CD14-positive monocyte (primary cell): ENCODE results near the gene ALDH16A1. TPM values are rescaled to one million over a fixed set of nuclear protein-coding genes. Genes with fewer than 3 reads are reported as not detected.

ENCODE experiments used
- DNase-seq, 3 donors: peaks; one replicate each; pipeline ENCODE4 v3.0.0-alpha.2; 2011 to 2022
- H2AFZ ChIP-seq: 2 replicates; pipeline ENCODE4 v1.6.0; 2012; ENCODE audit warnings: mild to moderate bottlenecking, low read depth, low read length, inconsistent platforms; ENCODE audit not compliant: insufficient read depth, poor library complexity, severe bottlenecking
- H3K27ac ChIP-seq, 2 donors: 1 replicate in 1 of 2; 2 replicates in 1 of 2; pipeline ENCODE4 v1.5.1; 2012 to 2013; ENCODE audit warnings: low read length in 2 of 2, control low read depth in 1 of 2, inconsistent platforms in 1 of 2, low read depth in 1 of 2, mild to moderate bottlenecking in 1 of 2
- H3K27me3 ChIP-seq, 2 donors: one replicate each; pipeline versions ENCODE4 v1.6.0 to v1.6.1; 2011 to 2013; ENCODE audit warnings: low read length in 2 of 2; ENCODE audit not compliant: control insufficient read depth in 2 of 2, insufficient read depth in 2 of 2
- H3K36me3 ChIP-seq, 2 donors: replicated peaks in 1 of 2; 1 replicate in 1 of 2; 2 replicates in 1 of 2; pipeline versions ENCODE4 v1.5.1 to v1.6.1; 2012 to 2013; ENCODE audit warnings: low read length in 2 of 2, control low read depth in 1 of 2, inconsistent platforms in 1 of 2, mild to moderate bottlenecking in 1 of 2; ENCODE audit not compliant: insufficient read depth in 2 of 2, control insufficient read depth in 1 of 2
- H3K4me1 ChIP-seq, 2 donors: 1 replicate in 1 of 2; 2 replicates in 1 of 2; pipeline versions ENCODE4 v1.5.1 to v1.6.1; 2012 to 2013; ENCODE audit warnings: low read length in 2 of 2, control low read depth in 1 of 2, inconsistent platforms in 1 of 2, mild to moderate bottlenecking in 1 of 2, moderate library complexity in 1 of 2; ENCODE audit not compliant: insufficient read depth in 2 of 2, control insufficient read depth in 1 of 2
- H3K4me2 ChIP-seq: replicated peaks from 2 replicates; pipeline ENCODE3; 2012; ENCODE audit warnings: low read length, moderate library complexity, mild to moderate bottlenecking; ENCODE audit not compliant: poor library complexity, severe bottlenecking; ENCODE audit errors: extremely low read depth
- H3K4me3 ChIP-seq, 3 experiments: fragments of 200-600 bp in 1 of 3; sonication (generic) in 1 of 3; replicated peaks in 1 of 3; 1 replicate in 2 of 3; 2 replicates in 1 of 3; pipeline ENCODE4 v1.5.1; 2011 to 2013; ENCODE audit warnings: low read length in 3 of 3, mild to moderate bottlenecking in 3 of 3, control low read depth in 2 of 3, low read depth in 2 of 3, inconsistent platforms in 1 of 3, moderate library complexity in 1 of 3
- H3K79me2 ChIP-seq: 2 replicates; pipeline ENCODE4 v1.6.0; 2012; ENCODE audit warnings: mild to moderate bottlenecking, control low read depth, inconsistent platforms, low read length, moderate library complexity; ENCODE audit not compliant: insufficient read depth
- H3K9ac ChIP-seq: 2 replicates; pipeline ENCODE4 v1.6.0; 2017; ENCODE audit warnings: low read length, mild to moderate bottlenecking; ENCODE audit not compliant: insufficient read depth, poor library complexity, severe bottlenecking
- H3K9me3 ChIP-seq, 2 donors: replicated peaks in 1 of 2; 1 replicate in 1 of 2; 2 replicates in 1 of 2; pipeline versions ENCODE4 v1.5.1 to v1.6.1; 2012 to 2013; ENCODE audit warnings: low read length in 2 of 2, control low read depth in 1 of 2; ENCODE audit not compliant: control insufficient read depth in 1 of 2, insufficient read depth in 1 of 2
- H4K20me1 ChIP-seq: 2 replicates; pipeline ENCODE4 v1.6.0; 2012; ENCODE audit warnings: mild to moderate bottlenecking, low read length, control low read depth, moderate library complexity; ENCODE audit not compliant: insufficient read depth
- H3K27ac Mint-ChIP-seq, 7 donors: one replicate each; pipeline ENCODE4 v1.8.0; 2020; ENCODE audit warnings: mild to moderate bottlenecking in 7 of 7, mixed read lengths in 7 of 7, moderate library complexity in 6 of 7, inconsistent platforms in 2 of 7
- H3K27me3 Mint-ChIP-seq, 3 donors: one replicate each; pipeline ENCODE4 v1.8.0; 2021 to 2022; ENCODE audit warnings: low read depth in 3 of 3, mild to moderate bottlenecking in 3 of 3, mixed read lengths in 3 of 3, moderate library complexity in 3 of 3, inconsistent platforms in 1 of 3
- H3K36me3 Mint-ChIP-seq, 2 donors: one replicate each; pipeline ENCODE4 v1.8.0; 2020; ENCODE audit warnings: mixed read lengths in 2 of 2, inconsistent platforms in 1 of 2, mild to moderate bottlenecking in 1 of 2
- H3K4me1 Mint-ChIP-seq: one replicate; pipeline ENCODE4 v1.8.0; 2020; ENCODE audit warnings: mild to moderate bottlenecking, mixed read lengths
- H3K4me3 Mint-ChIP-seq, 2 donors: one replicate each; pipeline ENCODE4 v1.8.0; 2020; ENCODE audit warnings: mild to moderate bottlenecking in 2 of 2, mixed read lengths in 2 of 2, moderate library complexity in 1 of 2
- H3K9me3 Mint-ChIP-seq, 7 donors: one replicate each; pipeline ENCODE4 v1.8.0; 2020 to 2022; ENCODE audit warnings: mixed read lengths in 7 of 7, mild to moderate bottlenecking in 6 of 7, moderate library complexity in 6 of 7, inconsistent platforms in 2 of 7
- WGBS: methylation state at CpG from one replicate; pipeline ENCODE4 v1.1.5; 2013; ENCODE audit warnings: missing lambda C conversion rate; ENCODE audit not compliant: insufficient coverage; 5-methylcytosine and 5-hydroxymethylcytosine counted together
- intact Hi-C, 2 donors: fragments of 100-400 bp; cut with micrococcal nuclease; formaldehyde crosslinking; loops; one replicate each; pipeline versions ENCODE4 v1.15.0 to v1.15.1; 2023
- polyA plus RNA-seq, 3 donors: library from polyadenylated mRNA; depleted of rRNA in 1 of 3; unstranded in 2 of 3; stranded (reverse) in 1 of 3; fragments of 300-500 nt in 2 of 3; fragments of >200 nt in 1 of 3; fragmentation: Illumina TruSeq in 2 of 3; gene quantifications; 1 replicate in 2 of 3; 2 replicates in 1 of 3; pipeline ENCODE4 v1.2.3, GENCODE V29; 2012 to 2021
- TF ChIP-seq, protein P1 (sequence below): fragments of 200-600 bp; IDR thresholded peaks from one replicate; pipeline ENCODE4 v1.8.0; 2022; ENCODE audit warnings: antibody characterized with exemption, mild to moderate bottlenecking

Gene ALDH16A1
- polyA plus RNA-seq, 3 donors: 30.8 to 39.5 (median 31.2) TPM

DNA sequence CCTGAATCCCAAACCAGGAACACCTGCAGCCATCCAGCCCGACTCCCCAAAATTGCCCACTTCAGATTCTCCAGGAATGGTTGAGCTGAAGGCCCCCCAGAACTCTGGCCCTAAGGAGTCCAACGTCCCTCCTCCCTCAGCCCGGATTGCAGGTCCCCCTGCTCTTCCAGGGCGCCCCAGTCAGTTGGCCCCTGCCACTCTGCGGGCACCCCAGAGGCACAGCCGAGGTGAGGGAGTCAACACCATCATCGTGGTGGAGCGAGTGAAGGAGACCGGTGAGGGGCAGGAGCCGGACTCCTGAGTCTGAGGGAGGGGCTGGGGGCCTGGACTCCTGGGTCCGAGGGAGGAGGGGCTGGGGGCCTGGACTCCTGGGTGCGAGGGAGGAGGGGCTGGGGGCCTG lies 25.7 kb upstream of the ALDH16A1 start:
- WGBS: 53% methylated on average over 7 of the region's 12 CpGs
- intact Hi-C loops: loop anchor here in 1 of 2 donors (10.0 kb wide), 1 partner anchor 53 kb away; no protein-coding TSS in a partner anchor
- H3K4me3 Mint-ChIP-seq: peak overlapping the region in 1 of 2 donors; percentile 88

GRCh38 chr19:49427855-49428546 lies 25.0 kb upstream of the ALDH16A1 start:
- H3K4me3 ChIP-seq: no peak overlapping the region
- TF ChIP-seq, protein P1, sequence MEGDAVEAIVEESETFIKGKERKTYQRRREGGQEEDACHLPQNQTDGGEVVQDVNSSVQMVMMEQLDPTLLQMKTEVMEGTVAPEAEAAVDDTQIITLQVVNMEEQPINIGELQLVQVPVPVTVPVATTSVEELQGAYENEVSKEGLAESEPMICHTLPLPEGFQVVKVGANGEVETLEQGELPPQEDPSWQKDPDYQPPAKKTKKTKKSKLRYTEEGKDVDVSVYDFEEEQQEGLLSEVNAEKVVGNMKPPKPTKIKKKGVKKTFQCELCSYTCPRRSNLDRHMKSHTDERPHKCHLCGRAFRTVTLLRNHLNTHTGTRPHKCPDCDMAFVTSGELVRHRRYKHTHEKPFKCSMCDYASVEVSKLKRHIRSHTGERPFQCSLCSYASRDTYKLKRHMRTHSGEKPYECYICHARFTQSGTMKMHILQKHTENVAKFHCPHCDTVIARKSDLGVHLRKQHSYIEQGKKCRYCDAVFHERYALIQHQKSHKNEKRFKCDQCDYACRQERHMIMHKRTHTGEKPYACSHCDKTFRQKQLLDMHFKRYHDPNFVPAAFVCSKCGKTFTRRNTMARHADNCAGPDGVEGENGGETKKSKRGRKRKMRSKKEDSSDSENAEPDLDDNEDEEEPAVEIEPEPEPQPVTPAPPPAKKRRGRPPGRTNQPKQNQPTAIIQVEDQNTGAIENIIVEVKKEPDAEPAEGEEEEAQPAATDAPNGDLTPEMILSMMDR: no peak
- H3K79me2 ChIP-seq: no peaks in the 10 kb centered on the region
- H3K4me2 ChIP-seq: peak overlapping the region; percentile 26
- Mint-ChIP-seq H3K9me3 (peaks cover 0 to 36% (median 18%) of the 10 kb centered on the region in 7 donors), H3K4me1 (peaks cover 28% of the 10 kb centered on the region), H3K4me3 (peak overlapping the region; percentile 27 to 70), H3K36me3 (peaks cover 0 to 18% of the 10 kb centered on the region in 2 donors), H3K27ac (peak overlapping the region in 1 of 7 donors; percentile 17), H3K27me3 (peaks cover 98 to 100% (median 99%) of the 10 kb centered on the region in 3 donors)
- H3K9me3 ChIP-seq: peaks cover 9 to 51% of the 10 kb centered on the region in 2 donors
- 2% methylated on average over 45 of the region's 45 CpGs for WGBS
- peaks cover 68 to 100% of the 10 kb centered on the region in 2 donors for H3K27me3 ChIP-seq
- no peak for DNase-seq
- H3K4me1 ChIP-seq: peaks cover 5 to 13% of the 10 kb centered on the region in 2 donors
- H4K20me1 ChIP-seq: no peaks in the 10 kb centered on the region
- intact Hi-C loops: loop anchor here in 1 of 2 donors (10.0 kb wide), 1 partner anchor 53 kb away; no protein-coding TSS in a partner anchor
- H3K36me3 ChIP-seq: no peaks in the 10 kb centered on the region
- peak overlapping the region; percentile 27 for H2AFZ ChIP-seq
- no peak overlapping the region for H3K9ac ChIP-seq
- no peak overlapping the region for H3K27ac ChIP-seq

More for the DNA sequence above, 25.7 kb upstream of the ALDH16A1 start:
- H2AFZ ChIP-seq: no peak overlapping the region
- H3K27ac ChIP-seq: no peak overlapping the region
- peaks cover 10 to 20% of the 10 kb centered on the region in 2 donors for H3K4me1 ChIP-seq
- H3K9ac ChIP-seq: no peak overlapping the region
- H4K20me1 ChIP-seq: no peaks in the 10 kb centered on the region
- H3K27ac Mint-ChIP-seq: no peak overlapping the region
- H3K27me3 ChIP-seq: peaks cover 67 to 99% of the 10 kb centered on the region in 2 donors
- peaks cover 96 to 100% (median 97%) of the 10 kb centered on the region in 3 donors for H3K27me3 Mint-ChIP-seq
- TF ChIP-seq, protein P1: no peak
- peaks cover 0 to 41% (median 22%) of the 10 kb centered on the region in 7 donors for H3K9me3 Mint-ChIP-seq
- no peaks in the 10 kb centered on the region for H3K79me2 ChIP-seq
- peaks cover 32% of the 10 kb centered on the region for H3K4me1 Mint-ChIP-seq
- no peak for DNase-seq
- H3K9me3 ChIP-seq: peaks cover 7 to 51% of the 10 kb centered on the region in 2 donors
- H3K4me3 ChIP-seq: no peak overlapping the region
- H3K36me3 Mint-ChIP-seq: peaks cover 0 to 23% of the 10 kb centered on the region in 2 donors
- no peaks in the 10 kb centered on the region for H3K36me3 ChIP-seq
- no peak overlapping the region for H3K4me2 ChIP-seq
